ENCODE measurements around the gene SHKBP1.

The SHKBP1 gene

GRCh38 chr19:40627486-40628279 lies 51.0 kb downstream of the SHKBP1 start:
- DNase-seq (ENCODE audit: insufficient read length) (no peak), FAIRE-seq (no peak)
- no peak for TF ChIP-seq POLR2A (IDR thresholded peaks at IDR 0.05; ENCODE audit: low read depth, low read length)
- no peak for TF ChIP-seq TAF1 (IDR thresholded peaks at IDR 0.05; ENCODE audit: borderline replicate concordance, low read depth, low read length)
- TF ChIP-seq POLR2AphosphoS5 (IDR thresholded peaks at IDR 0.05; ENCODE audit: low read depth, low read length) = no peak

GRCh38 chr19:40629346-40629745 lies 52.7 kb downstream of the SHKBP1 start:
- DNase-seq (ENCODE audit: insufficient read length) (no peak), FAIRE-seq (no peak)
- TF ChIP-seq POLR2AphosphoS5 (IDR thresholded peaks at IDR 0.05; ENCODE audit: low read depth, low read length) = no peak
- no peak for TF ChIP-seq POLR2A (IDR thresholded peaks at IDR 0.05; ENCODE audit: low read depth, low read length)
- TF ChIP-seq TAF1 (IDR thresholded peaks at IDR 0.05; ENCODE audit: borderline replicate concordance, low read depth, low read length) = no peak

DNA sequence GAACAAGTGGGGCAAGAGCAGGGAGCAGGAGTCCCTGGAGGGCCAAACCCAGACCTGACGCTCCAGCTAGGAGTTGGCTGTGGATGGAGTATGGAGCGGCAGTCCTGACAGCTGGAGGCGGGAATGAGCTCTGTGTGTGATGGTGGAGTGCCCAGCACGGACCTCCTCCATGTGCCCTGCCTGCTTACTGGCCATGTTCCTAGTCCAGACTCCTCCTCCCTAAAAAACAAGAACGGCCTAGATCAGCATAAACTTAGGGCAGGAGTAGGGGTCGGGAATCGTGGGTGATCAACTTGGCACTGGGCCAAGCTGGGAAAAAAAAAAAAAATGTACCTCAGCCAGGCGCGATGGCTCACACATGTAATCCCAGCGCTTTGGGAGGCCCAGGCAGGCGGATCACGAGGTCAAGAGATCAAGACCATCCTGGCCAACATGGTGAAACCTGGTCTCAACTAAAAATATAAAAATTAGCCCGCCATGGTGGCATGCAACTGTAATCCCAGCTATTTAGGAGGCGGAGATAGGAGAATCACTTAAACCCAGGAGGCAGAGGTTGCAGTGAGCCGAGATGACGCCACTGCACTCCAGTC lies 54.0 kb downstream of the SHKBP1 start:
- DNase-seq (ENCODE audit: insufficient read length) = no peak
- TF ChIP-seq POLR2A (IDR thresholded peaks at IDR 0.05; ENCODE audit: low read depth, low read length) (no peak), POLR2AphosphoS5 (IDR thresholded peaks at IDR 0.05; ENCODE audit: low read depth, low read length) (no peak), TAF1 (IDR thresholded peaks at IDR 0.05; ENCODE audit: borderline replicate concordance, low read depth, low read length) (no peak)
- FAIRE-seq = no peak

DNA sequence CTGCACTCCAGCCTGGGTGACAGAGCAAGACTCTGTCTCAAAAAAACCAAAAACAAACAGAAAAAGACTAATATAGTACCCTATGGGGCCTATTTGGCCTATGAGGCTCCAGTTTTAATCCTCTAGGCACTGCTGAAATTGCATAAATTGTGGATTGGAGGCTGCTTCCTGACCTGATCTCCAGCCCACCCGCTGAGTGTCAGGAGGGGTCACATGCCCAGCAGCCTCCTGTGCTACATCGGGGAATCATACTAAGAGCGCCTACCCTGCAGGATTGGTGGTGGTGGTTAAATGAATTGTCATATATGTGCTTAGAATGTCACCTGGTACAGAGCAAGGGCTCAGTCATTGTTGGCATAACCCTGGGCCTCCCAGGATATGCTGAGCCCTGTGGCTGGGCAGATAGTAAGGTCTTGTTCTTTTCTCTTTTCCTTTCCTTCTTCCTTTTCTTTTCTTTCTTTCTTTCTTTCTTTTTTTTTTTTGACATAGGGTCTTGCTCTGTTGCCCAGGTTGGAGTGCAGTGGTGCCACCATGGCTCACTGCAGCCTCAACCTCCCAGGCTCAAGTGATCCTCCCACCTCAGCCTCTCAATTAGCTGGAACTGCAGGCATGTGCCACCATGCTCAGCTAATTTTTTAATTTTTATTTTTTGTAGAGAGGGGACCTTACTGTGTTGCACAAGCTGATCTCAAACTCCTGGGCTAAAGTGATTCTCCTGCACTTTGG lies 55.8 kb downstream of the SHKBP1 start:
- no peak for FAIRE-seq
- TF ChIP-seq POLR2AphosphoS5 (IDR thresholded peaks at IDR 0.05; ENCODE audit: low read depth, low read length) = no peak
- TF ChIP-seq TAF1 (IDR thresholded peaks at IDR 0.05; ENCODE audit: borderline replicate concordance, low read depth, low read length) = no peak
- DNase-seq (ENCODE audit: insufficient read length) = no peak

DNA sequence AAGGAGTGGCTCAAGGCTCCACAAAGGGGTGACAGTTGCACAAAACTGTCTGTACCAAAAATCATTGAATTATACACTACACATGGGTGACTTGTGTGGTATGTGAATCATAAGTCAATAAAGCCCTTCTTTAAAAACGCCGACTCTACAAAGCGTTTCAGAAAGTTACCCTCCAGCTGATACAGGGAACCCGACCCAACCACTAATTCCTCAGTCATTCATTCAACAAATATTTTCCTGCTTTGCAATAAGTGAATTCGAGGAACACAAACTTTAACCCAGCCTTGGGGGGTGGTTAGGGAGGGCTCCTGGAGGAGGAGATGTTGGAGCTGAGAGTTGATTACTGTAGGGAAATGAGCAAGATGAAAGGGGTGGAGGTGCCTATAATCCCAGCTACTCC lies 56.5 kb downstream of the SHKBP1 start:
- TF ChIP-seq POLR2AphosphoS5 (IDR thresholded peaks at IDR 0.05; ENCODE audit: low read depth, low read length) = no peak
- no peak for TF ChIP-seq TAF1 (IDR thresholded peaks at IDR 0.05; ENCODE audit: borderline replicate concordance, low read depth, low read length)
- FAIRE-seq (no peak), DNase-seq (ENCODE audit: insufficient read length) (no peak)

DNA sequence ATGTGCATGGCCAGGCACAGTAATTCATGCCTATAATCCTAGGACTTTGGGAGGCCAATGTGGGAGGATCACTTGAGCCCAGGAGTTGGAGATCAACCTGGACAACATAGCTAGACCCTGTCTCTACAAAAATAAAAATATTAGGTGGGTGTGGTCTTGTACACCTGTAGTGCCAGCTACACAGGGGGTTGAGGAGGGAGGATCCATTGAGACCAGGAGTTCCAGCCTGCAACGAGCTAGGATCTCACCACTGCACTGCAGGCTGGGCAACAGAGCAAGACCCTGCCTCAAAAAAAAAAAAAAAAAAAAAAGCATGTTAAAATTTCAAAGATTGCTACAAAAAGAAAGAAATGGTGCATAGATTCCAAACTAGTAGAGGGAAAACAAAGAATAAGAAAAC lies 61.7 kb downstream of the SHKBP1 start:
- DNase-seq (ENCODE audit: insufficient read length) (no peak), FAIRE-seq (no peak)
- TF ChIP-seq POLR2A (IDR thresholded peaks at IDR 0.05; ENCODE audit: low read depth, low read length) (no peak), POLR2AphosphoS5 (IDR thresholded peaks at IDR 0.05; ENCODE audit: low read depth, low read length) (no peak), TAF1 (IDR thresholded peaks at IDR 0.05; ENCODE audit: borderline replicate concordance, low read depth, low read length) (no peak)

DNA sequence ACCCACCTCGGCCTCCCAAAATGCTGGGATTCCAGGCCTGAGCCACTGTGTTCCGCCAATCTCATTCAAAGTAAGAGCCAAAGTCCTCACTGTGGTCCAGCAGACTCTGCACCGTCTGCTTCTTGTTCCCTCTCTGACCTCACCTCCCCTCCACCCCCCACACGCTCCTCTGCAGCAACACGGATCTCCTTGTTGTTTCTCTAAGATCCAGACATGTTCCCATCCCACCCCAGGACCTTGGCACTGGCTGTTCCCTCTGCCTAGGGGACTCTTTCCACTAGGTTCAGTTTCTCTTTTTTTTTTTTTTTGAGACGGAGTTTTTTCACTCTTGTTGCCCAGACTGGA lies 62.9 kb downstream of the SHKBP1 start:
- FAIRE-seq = no peak
- no peak for TF ChIP-seq TAF1 (IDR thresholded peaks at IDR 0.05; ENCODE audit: borderline replicate concordance, low read depth, low read length)
- TF ChIP-seq POLR2A (IDR thresholded peaks at IDR 0.05; ENCODE audit: low read depth, low read length) = no peak
- TF ChIP-seq POLR2AphosphoS5 (IDR thresholded peaks at IDR 0.05; ENCODE audit: low read depth, low read length) = no peak

GRCh38 chr19:40640744-40641143 lies 64.1 kb downstream of the SHKBP1 start:
- FAIRE-seq (no peak), DNase-seq (ENCODE audit: insufficient read length) (no peak)
- TF ChIP-seq POLR2AphosphoS5 (IDR thresholded peaks at IDR 0.05; ENCODE audit: low read depth, low read length) (no peak), POLR2A (IDR thresholded peaks at IDR 0.05; ENCODE audit: low read depth, low read length) (no peak), TAF1 (IDR thresholded peaks at IDR 0.05; ENCODE audit: borderline replicate concordance, low read depth, low read length) (no peak)

More for the DNA sequence above, 62.9 kb downstream of the SHKBP1 start:
- no peak for DNase-seq (ENCODE audit: insufficient read length)
